GM12878 (cell line): ENCODE data around the gene XPC. TPM values are rescaled to one million over a fixed set of nuclear protein-coding genes. Genes with fewer than 3 reads are reported as not detected.

Source experiments
- ATAC-seq: fragments of 200-7000 bp; cut with Tn5 transposase; 3 replicates; pipeline ENCODE4 v1.9.1; 2020; ENCODE audit warnings: mild to moderate bottlenecking, moderate library complexity
- BruUV-seq: library from RNA; stranded (reverse); fragments of 400-500 nt; replicated peaks from 2 replicates; lab custom pipeline; 2021; lab: Mats Ljungman, UMichigan
- CTCF ChIA-PET: fragments of 300-600 bp; sonication (Branson Sonifier 250); formaldehyde crosslinking; extraction: SDS; loops from one replicate; lab custom pipeline; 2021; ENCODE audit warnings: inconsistent platforms; lab: Yijun Ruan, JAX
- POLR2A ChIA-PET: fragments of 350-600 bp; formaldehyde crosslinking; extraction: SDS; loops from one replicate; lab custom pipeline; 2021; ENCODE audit warnings: inconsistent platforms; lab: Charles Lee
- RAD21 ChIA-PET: fragments of 300-600 bp; sonication (Branson Sonifier 250); formaldehyde crosslinking; loops from one replicate; lab custom pipeline; 2023; ENCODE audit warnings: antibody characterized with exemption; ENCODE audit not compliant: unreplicated experiment; lab: Charles Lee
- SMC1A ChIA-PET: fragments of 300-600 bp; sonication (Branson Sonifier 250); formaldehyde crosslinking; loops from one replicate; lab custom pipeline; 2023; ENCODE audit not compliant: unreplicated experiment, uncharacterized antibody; lab: Charles Lee
- DNase-seq: peaks from one replicate; pipeline ENCODE4 v3.0.0-alpha.2; 2011; ENCODE audit warnings: low read depth, low spot score
- FAIRE-seq: peaks from 3 replicates; lab custom pipeline; 2011; peaks lifted over from hg19 to GRCh38; lab: Jason Lieb, UNC
- H2AFZ ChIP-seq: 2 replicates; pipeline ENCODE4 v1.6.0; 2011; ENCODE audit warnings: low read depth, low read length, control low read depth; ENCODE audit not compliant: control insufficient read depth
- H3K27ac ChIP-seq: 2 replicates; pipeline ENCODE4 v1.5.1; 2011; ENCODE audit warnings: control low read depth; ENCODE audit not compliant: control insufficient read depth, insufficient read depth
- H3K27me3 ChIP-seq, 2 experiments: replicated peaks in 1 of 2; 2 replicates each; pipeline versions ENCODE4 v1.6.0 to v1.6.1; 2011; ENCODE audit warnings: low read length in 1 of 2; ENCODE audit not compliant: control insufficient read depth in 2 of 2, insufficient read depth in 2 of 2
- H3K36me3 ChIP-seq, 2 experiments: 2 replicates each; pipeline ENCODE4 v1.5.1; 2011; ENCODE audit warnings: low read length in 1 of 2; ENCODE audit not compliant: control insufficient read depth in 2 of 2, insufficient read depth in 2 of 2
- H3K4me1 ChIP-seq: 2 replicates; pipeline ENCODE4 v1.6.1; 2011; ENCODE audit warnings: mild to moderate bottlenecking, low read length, moderate library complexity, mixed read lengths; ENCODE audit not compliant: control insufficient read depth, insufficient read depth
- H3K4me2 ChIP-seq: 2 replicates; pipeline ENCODE4 v1.6.0; 2011; ENCODE audit warnings: control low read depth; ENCODE audit not compliant: control insufficient read depth, insufficient read depth
- H3K4me3 ChIP-seq: fragments of 200-600 bp; sonication (generic); 2 replicates; pipeline ENCODE4 v1.5.1; 2016
- H3K79me2 ChIP-seq: 2 replicates; pipeline ENCODE4 v1.6.0; 2011; ENCODE audit warnings: low read length; ENCODE audit not compliant: control insufficient read depth, insufficient read depth
- H3K9ac ChIP-seq: 2 replicates; pipeline ENCODE4 v1.8.0; 2011; ENCODE audit warnings: low read length, control low read depth, mixed read lengths; ENCODE audit not compliant: control insufficient read depth, insufficient read depth
- H3K9me3 ChIP-seq: replicated peaks from 3 replicates; pipeline ENCODE4 v1.5.1; 2011; ENCODE audit warnings: mild to moderate bottlenecking, low read length; ENCODE audit not compliant: control insufficient read depth, insufficient read depth
- H4K20me1 ChIP-seq: 2 replicates; pipeline ENCODE4 v1.6.0; 2011; ENCODE audit not compliant: control insufficient read depth, insufficient read depth
- MEF2B ChIP-seq: fragments of 450-650 bp; IDR thresholded peaks from 2 replicates; pipeline ENCODE4 v1.6.1; 2018; ENCODE audit warnings: mild to moderate bottlenecking, moderate library complexity; ENCODE audit not compliant: partially characterized antibody, poor library complexity, severe bottlenecking
- MXI1 ChIP-seq: fragments of 150-350 bp; IDR thresholded peaks from 2 replicates; pipeline ENCODE4 v1.6.1; 2011; ENCODE audit warnings: low read depth, mild to moderate bottlenecking, inconsistent platforms, low read length, improper control_type of control experiment
- SREBF1 ChIP-seq: IDR thresholded peaks from 2 replicates; pipeline ENCODE4 v1.6.1; 2012; ENCODE audit warnings: mild to moderate bottlenecking, low read length
- ZNF207 ChIP-seq: fragments of 450-650 bp; IDR thresholded peaks from 2 replicates; pipeline ENCODE4 v1.6.1; 2014; ENCODE audit warnings: antibody characterized with exemption, mild to moderate bottlenecking, borderline replicate concordance
- WGBS: methylation state at CpG from one replicate; pipeline ENCODE4 v1.1.6; 2016; ENCODE audit warnings: low lambda C conversion rate; ENCODE audit not compliant: insufficient replicate concordance, insufficient coverage; ENCODE audit errors: missing lambda C conversion rate; 5-methylcytosine and 5-hydroxymethylcytosine counted together
- in situ Hi-C: fragments of 300-500 bp; cut with MboI; formaldehyde crosslinking; loops from 9 replicates; pipeline ENCODE4 v1.14.3; 2018; ENCODE audit warnings: mixed read lengths
- intact Hi-C: fragments of 100-400 bp; cut with micrococcal nuclease; formaldehyde crosslinking; loops from one replicate; pipeline ENCODE4 v1.14.2; 2022; ENCODE audit not compliant: unreplicated experiment
- polyA plus RNA-seq, 11 experiments: library from polyadenylated mRNA; depleted of rRNA in 4 of 11; unstranded in 6 of 11; stranded (reverse) in 5 of 11; fragments of >200 nt; fragmentation: Nextera tagmentation in 4 of 11; fragmentation: Illumina TruSeq in 1 of 11; extraction: Ambion mirVana in 4 of 11; extraction: Trizol in 1 of 11; gene quantifications; 1 replicate in 1 of 11; 2 replicates in 10 of 11; pipeline versions ENCODE4 v1.2.1 to v1.2.3, GENCODE V29; 2011 to 2016; ENCODE audit warnings: inconsistent platforms in 2 of 11, missing spikeins in 2 of 11, low read depth in 1 of 11
- total RNA-seq, 4 experiments: library from RNA; depleted of rRNA in 3 of 4; stranded (reverse); fragments of >200 nt in 3 of 4; fragmentation: Illumina TruSeq in 1 of 4; extraction: Trizol in 1 of 4; gene quantifications; 2 replicates each; pipeline versions ENCODE4 v1.2.1 to v1.2.3, GENCODE V29; 2013 to 2021
- TF ChIP-seq, protein P1 (sequence below): fragments of 450-650 bp; IDR thresholded peaks from 2 replicates; pipeline ENCODE4 v1.6.1; 2017; ENCODE audit warnings: mild to moderate bottlenecking, low read depth, inconsistent platforms; ENCODE audit not compliant: poor library complexity, severe bottlenecking
- TF ChIP-seq, protein P2 (sequence below): IDR thresholded peaks from 2 replicates; pipeline ENCODE4 v1.6.1; 2011; ENCODE audit warnings: borderline replicate concordance, low read depth, mild to moderate bottlenecking, moderate library complexity, low read length; ENCODE audit not compliant: insufficient read depth, poor library complexity, severe bottlenecking

The XPC gene
- total and polyA plus RNA-seq, 10 of the 15 experiments (the other 5 are each of a cell fraction or from before 2014, with no cell fraction given), result 4.0 to 48.3 (median 29.8) TPM

DNA sequence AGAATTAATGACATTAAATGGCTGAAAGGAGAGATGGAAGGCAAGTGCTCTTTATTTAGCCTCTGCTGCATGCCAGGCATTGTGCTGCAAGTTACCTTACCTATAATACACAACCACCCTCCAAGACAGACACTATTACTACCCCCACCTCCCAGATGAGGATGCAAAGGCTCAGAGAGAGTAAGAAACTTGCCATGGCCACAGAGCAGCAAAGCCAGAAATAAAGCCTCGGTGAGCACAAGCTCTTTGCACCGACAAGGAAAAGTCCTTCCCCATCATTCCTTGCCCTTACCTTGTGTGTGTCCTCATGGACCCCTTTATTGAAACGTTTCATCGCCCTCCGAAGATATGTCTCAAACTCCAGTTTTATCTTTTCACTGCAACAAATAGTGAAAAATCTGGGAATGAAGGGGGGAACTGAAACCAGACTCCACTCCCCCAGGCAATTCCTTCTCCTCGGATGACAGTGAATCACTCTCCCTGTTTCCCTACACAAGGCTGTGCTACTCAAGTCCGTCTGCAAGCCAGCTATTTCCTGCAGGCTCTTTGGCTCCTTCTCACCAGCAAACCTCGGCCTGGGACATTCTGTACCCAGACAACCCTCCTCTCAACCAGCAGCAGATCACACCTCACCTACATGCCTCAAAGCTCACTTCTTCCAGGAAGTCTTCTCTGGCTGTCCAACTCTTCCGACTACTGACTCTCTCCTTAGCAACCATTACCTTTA is 11.4 kb downstream of the XPC start:
- H3K4me2 ChIP-seq, result no peak overlapping the region
- CTCF ChIA-PET, result no interaction called here
- FAIRE-seq, result no peak

More for the DNA sequence above, 11.4 kb downstream of the XPC start:
- 97% methylated on average over 9 of the region's 9 CpGs for WGBS
- Histone ChIP-seq H3K79me2 (no peaks in the 10 kb centered on the region), H3K27ac (no peak overlapping the region), H3K9me3 (peaks cover 4% of the 10 kb centered on the region; the same call in 2 of the 3 replicates), H4K20me1 (no peaks in the 10 kb centered on the region), H3K4me3 (no peak overlapping the region), H3K27me3 (no peaks in the 10 kb centered on the region), H3K4me1 (no peaks in the 10 kb centered on the region)
- BruUV-seq, result no TSS peak
- in situ Hi-C loops, result no loop called here
- no peak for ATAC-seq
- SMC1A ChIA-PET, result interaction anchor here (1.6 kb wide), 1 partner anchor 12 kb away, joined by 3 read pairs; the partner anchor contains the start of genes LSM3 and XPC
- TF ChIP-seq, protein P1, sequence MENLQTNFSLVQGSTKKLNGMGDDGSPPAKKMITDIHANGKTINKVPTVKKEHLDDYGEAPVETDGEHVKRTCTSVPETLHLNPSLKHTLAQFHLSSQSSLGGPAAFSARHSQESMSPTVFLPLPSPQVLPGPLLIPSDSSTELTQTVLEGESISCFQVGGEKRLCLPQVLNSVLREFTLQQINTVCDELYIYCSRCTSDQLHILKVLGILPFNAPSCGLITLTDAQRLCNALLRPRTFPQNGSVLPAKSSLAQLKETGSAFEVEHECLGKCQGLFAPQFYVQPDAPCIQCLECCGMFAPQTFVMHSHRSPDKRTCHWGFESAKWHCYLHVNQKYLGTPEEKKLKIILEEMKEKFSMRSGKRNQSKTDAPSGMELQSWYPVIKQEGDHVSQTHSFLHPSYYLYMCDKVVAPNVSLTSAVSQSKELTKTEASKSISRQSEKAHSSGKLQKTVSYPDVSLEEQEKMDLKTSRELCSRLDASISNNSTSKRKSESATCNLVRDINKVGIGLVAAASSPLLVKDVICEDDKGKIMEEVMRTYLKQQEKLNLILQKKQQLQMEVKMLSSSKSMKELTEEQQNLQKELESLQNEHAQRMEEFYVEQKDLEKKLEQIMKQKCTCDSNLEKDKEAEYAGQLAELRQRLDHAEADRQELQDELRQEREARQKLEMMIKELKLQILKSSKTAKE, result no peak
- TF ChIP-seq MXI1, result no peak
- TF ChIP-seq SREBF1, result no peak
- no peak for TF ChIP-seq ZNF207
- TF ChIP-seq MEF2B, result no peak
- TF ChIP-seq, protein P2, sequence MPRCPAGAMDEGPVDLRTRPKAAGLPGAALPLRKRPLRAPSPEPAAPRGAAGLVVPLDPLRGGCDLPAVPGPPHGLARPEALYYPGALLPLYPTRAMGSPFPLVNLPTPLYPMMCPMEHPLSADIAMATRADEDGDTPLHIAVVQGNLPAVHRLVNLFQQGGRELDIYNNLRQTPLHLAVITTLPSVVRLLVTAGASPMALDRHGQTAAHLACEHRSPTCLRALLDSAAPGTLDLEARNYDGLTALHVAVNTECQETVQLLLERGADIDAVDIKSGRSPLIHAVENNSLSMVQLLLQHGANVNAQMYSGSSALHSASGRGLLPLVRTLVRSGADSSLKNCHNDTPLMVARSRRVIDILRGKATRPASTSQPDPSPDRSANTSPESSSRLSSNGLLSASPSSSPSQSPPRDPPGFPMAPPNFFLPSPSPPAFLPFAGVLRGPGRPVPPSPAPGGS, result no peak
- TF ChIP-seq, all 136 proteins: peak for 0
- Histone ChIP-seq H3K9ac (no peak overlapping the region), H3K36me3 (peaks cover 13 to 44% of the 10 kb centered on the region in 2 experiments), H2AFZ (no peak overlapping the region)
- ChIA-PET POLR2A (no interaction called here), RAD21 (no interaction called here)
- intact Hi-C loops, result no loop called here
- DNase-seq, result no peak
